GM21526 (cell line): ENCODE data around the gene IER5L.

Source experiments
- ATAC-seq: cut with Tn5 transposase; IDR thresholded peaks from one replicate; pipeline ENCODE4 v1.9.1; 2021; ENCODE audit warnings: moderate library complexity; ENCODE audit not compliant: unreplicated experiment, low FRiP score

IER5L gene

GRCh38 chr9:129182625-129183494 is 4.8 kb upstream of the IER5L start:
- no peak for ATAC-seq

- no peak for ATAC-seq
These were observed 4.1 kb upstream of the IER5L start for GRCh38 chr9:129182122-129182521.

- ATAC-seq = no peak
These were observed 3.2 kb upstream of the IER5L start for GRCh38 chr9:129181246-129181645.

- ATAC-seq = no peak
These were observed 714 bp upstream of the IER5L start for GRCh38 chr9:129178568-129179382.

- peak; percentile 4 for ATAC-seq
These were observed 644 bp downstream of the IER5L start for GRCh38 chr9:129177443-129177790.

- no peak for ATAC-seq
These were observed 1.2 kb downstream of the IER5L start for GRCh38 chr9:129176701-129177442.

GRCh38 chr9:129175825-129176633 is 2.0 kb downstream of the IER5L start:
- no peak for ATAC-seq

GRCh38 chr9:129175515-129175824 is 2.6 kb downstream of the IER5L start:
- no peak for ATAC-seq

- ATAC-seq = no peak
These were observed 3.1 kb downstream of the IER5L start for GRCh38 chr9:129174724-129175514.

- no peak for ATAC-seq
These were observed 3.8 kb downstream of the IER5L start for GRCh38 chr9:129174102-129174723.

- ATAC-seq = no peak
These were observed 4.6 kb downstream of the IER5L start for GRCh38 chr9:129173296-129174101.

GRCh38 chr9:129172816-129173215 is 5.2 kb downstream of the IER5L start:
- no peak for ATAC-seq

GRCh38 chr9:129171993-129172751 is 5.9 kb downstream of the IER5L start:
- ATAC-seq = no peak

- ATAC-seq = no peak
These were observed 7.8 kb downstream of the IER5L start for GRCh38 chr9:129170229-129170628.

GRCh38 chr9:129166623-129167557 is 11.2 kb downstream of the IER5L start:
- no peak for ATAC-seq

- no peak for ATAC-seq
These were observed 12.9 kb downstream of the IER5L start for GRCh38 chr9:129165198-129165597.
